Stimulated activated CD4-positive, alpha-beta T cell treated with anti-CD3 and anti-CD28 coated beads, TNF-alpha, amount 100 ng/mL, for 48 hours (primary cell): ENCODE data around the gene LRG1.
A peak's percentile ranks its signal among the peaks of the same experiment; 100 is the strongest.
"Not testable (repeated sequence)": the region's sequence is repeated elsewhere in the genome, so short reads cannot be mapped to it uniquely, and the experiment has no call there.

Experiments
- DNase-seq, 3 donors: peaks; one replicate each; pipeline ENCODE4 v3.0.0-alpha.2; 2020; ENCODE audit warnings: low read depth in 3 of 3

Gene LRG1

GRCh38 chr19:4527377-4527776 is 12.5 kb downstream of the LRG1 start:
- not testable (repeated sequence) for DNase-seq

- no peak for DNase-seq
These were observed 14.3 kb downstream of the LRG1 start for GRCh38 chr19:4525563-4526002.

GRCh38 chr19:4524808-4525562 is 14.9 kb downstream of the LRG1 start:
- DNase-seq, result peak; percentile 40 to 61 (median 57)

- DNase-seq, result peak in 1 of 3 donors; percentile 28
These were observed 16.3 kb downstream of the LRG1 start for GRCh38 chr19:4523306-4524110.

- DNase-seq, result no peak
These were observed 17.4 kb downstream of the LRG1 start for GRCh38 chr19:4522291-4523002.

GRCh38 chr19:4521888-4522242 is 18.0 kb downstream of the LRG1 start:
- no peak for DNase-seq

GRCh38 chr19:4521170-4521887 is 18.5 kb downstream of the LRG1 start:
- no peak for DNase-seq

GRCh38 chr19:4519521-4520277 is 20.1 kb downstream of the LRG1 start:
- DNase-seq, result no peak

- DNase-seq, result no peak
These were observed 20.7 kb downstream of the LRG1 start for GRCh38 chr19:4519172-4519496.

GRCh38 chr19:4518345-4519171 is 21.3 kb downstream of the LRG1 start, which contains the start of gene PLIN4:
TSS of gene PLIN4 (minus strand) at chr19:4518486. CDS start at chr19:4518272, 214 bp downstream.
- DNase-seq, result no peak

GRCh38 chr19:4517451-4518057 is 22.3 kb downstream of the LRG1 start:
- DNase-seq, result no peak

- no peak for DNase-seq
These were observed 22.9 kb downstream of the LRG1 start for GRCh38 chr19:4516939-4517300.

- no peak for DNase-seq
These were observed 23.5 kb downstream of the LRG1 start for GRCh38 chr19:4516199-4516938.

GRCh38 chr19:4515732-4516131 is 24.1 kb downstream of the LRG1 start:
- no peak for DNase-seq

GRCh38 chr19:4513248-4513647 is 26.6 kb downstream of the LRG1 start:
- DNase-seq, result no peak

- no peak for DNase-seq
These were observed 27.8 kb downstream of the LRG1 start for GRCh38 chr19:4512070-4512469.

- no peak for DNase-seq
These were observed 28.4 kb downstream of the LRG1 start for GRCh38 chr19:4511300-4512054.
